Left ventricle myocardium inferior (tissue), 1 donor: Measurements from ENCODE around the gene SLC26A4. TPM values are rescaled to one million over a fixed set of nuclear protein-coding genes. Genes with fewer than 3 reads are reported as not detected.

Experiments
- DNase-seq: peaks from one replicate; pipeline ENCODE4 v3.0.0-alpha.2; 2020
- H3K27ac ChIP-seq: fragments of 200-600 bp; replicated peaks from 2 replicates; pipeline ENCODE4 v1.8.0; 2021
- H3K27me3 ChIP-seq: fragments of 200-600 bp; 2 replicates; pipeline ENCODE4 v1.8.0; 2021; ENCODE audit warnings: low read depth
- H3K36me3 ChIP-seq: fragments of 200-600 bp; 2 replicates; pipeline ENCODE4 v1.8.0; 2021
- H3K4me1 ChIP-seq: fragments of 200-600 bp; 2 replicates; pipeline ENCODE4 v1.8.0; 2021
- H3K4me3 ChIP-seq: fragments of 200-600 bp; 2 replicates; pipeline ENCODE4 v1.8.0; 2021; ENCODE audit warnings: mild to moderate bottlenecking, moderate library complexity
- H3K9me3 ChIP-seq: fragments of 200-600 bp; replicated peaks from 2 replicates; pipeline ENCODE4 v1.8.0; 2021
- CTCF ChIP-seq: fragments of 200-600 bp; IDR thresholded peaks from 2 replicates; pipeline ENCODE4 v1.8.0; 2021; ENCODE audit warnings: antibody characterized with exemption, mild to moderate bottlenecking, borderline replicate concordance
- intact Hi-C: fragments of 100-400 bp; cut with micrococcal nuclease; formaldehyde crosslinking; loops from one replicate; pipeline ENCODE4 v1.11.0; 2022
- total RNA-seq: library from RNA; stranded (reverse); fragmentation: NEBNext Ultra II Directional; extraction: Animal tissue kit (Norgen Biotek cat#: 25700); gene quantifications from one replicate; pipeline ENCODE4 v1.2.1, GENCODE V29; 2021
- donor health status: DM: no; HTN: yes; CAD: no; lungs with severe emphysema.

Gene SLC26A4
- total RNA-seq, 1 donor from 2014 or later = 0.41 TPM

- H3K36me3 ChIP-seq = peaks cover 73% of the 10 kb centered on the region
- intact Hi-C loops = no loop called here
- H3K27me3 ChIP-seq = no peaks in the 10 kb centered on the region
- no peak for DNase-seq
- no peaks in the 10 kb centered on the region for H3K9me3 ChIP-seq
- H3K27ac ChIP-seq = no peak overlapping the region
- no peaks in the 10 kb centered on the region for H3K4me1 ChIP-seq
- no peak overlapping the region for H3K4me3 ChIP-seq
- TF ChIP-seq CTCF = no peak
These were observed 98.0 kb downstream of the SLC26A4 start for GRCh38 chr7:107758667-107759066.

- Histone ChIP-seq H3K27me3 (no peaks in the 10 kb centered on the region), H3K9me3 (no peaks in the 10 kb centered on the region), H3K27ac (no peak overlapping the region), H3K36me3 (no peaks in the 10 kb centered on the region), H3K4me1 (no peaks in the 10 kb centered on the region), H3K4me3 (no peak overlapping the region)
- no peak for TF ChIP-seq CTCF
- intact Hi-C loops = no loop called here
- DNase-seq = no peak
These were observed 106.8 kb downstream of the SLC26A4 start for GRCh38 chr7:107767391-107767790.

Other genes starting within 250 kb of the SLC26A4 start
- gene GPR22, start 190.8 kb upstream of the SLC26A4 start, total RNA-seq = 23.0 TPM
- 40.8 TPM for gene COG5, start 96.9 kb upstream of the SLC26A4 start, total RNA-seq
- gene DUS4L, start 96.9 kb upstream of the SLC26A4 start, total RNA-seq = 8.0 TPM
- 91.0 TPM for gene BCAP29, start 80.6 kb upstream of the SLC26A4 start, total RNA-seq
- gene CBLL1, start 83.3 kb downstream of the SLC26A4 start, total RNA-seq = 21.6 TPM
- gene SLC26A3, start 142.4 kb downstream of the SLC26A4 start, total RNA-seq = 0.33 TPM
- gene DLD, start 230.4 kb downstream of the SLC26A4 start, total RNA-seq = 342 TPM